HG02571 (cell line): ENCODE data around the gene SENP6.
"Not testable (repeated sequence)": the region's sequence is repeated elsewhere in the genome, so short reads cannot be mapped to it uniquely, and the experiment has no call there.

Experiments
- ATAC-seq: cut with Tn5 transposase; IDR thresholded peaks from one replicate; pipeline ENCODE4 v1.9.1; 2021; ENCODE audit warnings: mild to moderate bottlenecking, moderate library complexity; ENCODE audit not compliant: unreplicated experiment

SENP6 gene

DNA sequence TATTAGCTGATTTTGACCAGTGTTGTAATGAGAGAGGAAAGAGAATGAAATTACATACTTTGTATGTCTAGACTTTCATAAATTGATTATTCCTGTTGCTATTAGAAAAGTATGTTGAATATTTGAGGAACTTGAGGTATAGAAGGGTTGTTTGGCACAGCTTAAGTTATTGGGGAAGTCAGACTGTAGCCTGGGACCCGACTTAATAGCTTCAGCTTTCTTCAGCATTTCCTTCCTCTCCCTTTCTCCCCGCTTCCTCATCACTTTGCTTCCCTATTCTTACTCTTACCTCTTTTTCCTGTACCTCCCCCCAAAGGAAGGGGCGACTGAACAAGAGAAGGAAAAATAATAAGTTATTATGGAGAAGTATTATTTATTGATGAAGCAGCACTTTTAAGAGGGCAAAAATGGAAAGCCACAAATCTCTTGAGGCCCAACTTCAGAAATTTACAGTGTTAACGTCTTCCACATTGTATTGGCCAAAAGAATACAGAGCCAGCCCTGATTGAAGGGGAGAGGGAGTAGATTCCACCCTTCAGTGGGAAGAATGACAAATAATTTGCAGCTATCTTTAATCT, 7.4 kb downstream of the SENP6 start:
- ATAC-seq, result no peak

DNA sequence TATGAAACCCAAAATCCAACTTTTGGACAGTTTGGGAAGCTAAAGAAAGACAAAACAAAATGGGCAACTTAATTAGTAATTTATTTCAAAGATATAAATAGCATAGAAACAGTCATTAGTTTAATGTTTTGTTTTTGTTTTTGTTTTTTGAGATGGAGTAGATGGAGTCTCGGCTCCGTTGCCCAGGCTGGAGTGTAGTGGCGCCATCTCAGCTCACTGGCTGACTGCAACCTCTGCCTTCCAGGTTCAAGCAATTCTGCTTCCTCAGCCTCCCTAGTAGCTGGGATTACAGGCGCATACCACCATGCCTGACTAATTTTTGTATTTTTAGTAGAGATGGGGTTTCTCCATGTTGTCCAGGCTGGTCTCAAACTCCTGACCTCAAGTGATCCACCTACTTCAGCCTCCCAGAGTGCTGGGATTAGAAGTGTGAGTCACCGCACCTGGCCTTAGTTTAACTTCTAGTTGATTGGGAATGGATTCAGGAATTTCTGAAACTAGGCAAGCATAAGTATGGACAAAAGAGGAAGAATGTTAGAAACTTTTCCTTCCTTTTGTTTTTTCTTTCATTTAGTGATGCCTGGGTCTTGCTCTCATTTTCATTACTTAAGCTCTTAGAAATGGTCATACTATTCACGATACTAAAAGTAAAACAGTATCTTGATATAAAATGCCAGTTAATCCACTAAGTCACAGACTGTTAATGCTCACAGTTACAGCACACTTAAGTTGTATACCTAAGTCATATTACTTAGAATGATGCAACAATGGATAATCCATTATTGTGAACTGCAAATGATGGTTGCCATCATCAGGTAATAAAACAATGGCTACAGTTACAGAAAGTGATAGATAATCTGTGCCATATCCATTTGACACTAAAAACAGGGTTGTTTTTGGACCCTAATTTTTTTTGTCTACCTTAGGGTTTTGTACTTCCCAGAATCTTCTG, 8.2 kb downstream of the SENP6 start:
- ATAC-seq, result no peak

DNA sequence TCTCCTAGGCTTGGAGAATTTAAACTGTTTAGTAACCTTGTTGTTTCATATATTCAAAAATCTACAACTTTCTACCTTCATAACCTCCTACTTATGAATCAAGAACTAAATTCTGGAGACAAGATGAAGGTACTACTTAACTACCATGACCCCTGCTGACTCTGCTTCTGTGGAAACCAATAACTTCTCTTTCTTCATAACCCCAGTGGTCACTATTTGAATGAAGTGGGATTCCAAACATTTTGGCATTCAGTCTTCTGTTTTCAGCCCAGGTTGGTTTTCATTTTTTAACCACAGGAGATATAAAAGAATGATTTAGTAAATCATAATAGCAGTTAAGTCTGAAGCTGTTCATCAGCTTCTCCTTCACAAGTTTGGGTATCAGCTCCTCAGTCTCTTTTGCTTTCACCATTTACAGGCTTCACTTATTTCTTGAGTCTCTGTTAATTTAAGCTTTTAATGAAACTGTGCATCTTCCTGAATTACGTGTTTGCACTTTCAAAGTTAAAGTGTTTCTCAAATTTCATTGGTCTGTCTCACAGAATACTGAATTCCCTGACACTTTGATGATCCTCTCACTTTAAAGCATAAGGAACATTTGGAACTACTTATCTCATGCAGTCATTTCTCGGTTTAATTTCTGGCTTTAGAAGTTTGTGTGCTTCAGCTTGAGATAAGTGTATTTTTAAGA, 9.5 kb downstream of the SENP6 start:
- ATAC-seq, result no peak

DNA sequence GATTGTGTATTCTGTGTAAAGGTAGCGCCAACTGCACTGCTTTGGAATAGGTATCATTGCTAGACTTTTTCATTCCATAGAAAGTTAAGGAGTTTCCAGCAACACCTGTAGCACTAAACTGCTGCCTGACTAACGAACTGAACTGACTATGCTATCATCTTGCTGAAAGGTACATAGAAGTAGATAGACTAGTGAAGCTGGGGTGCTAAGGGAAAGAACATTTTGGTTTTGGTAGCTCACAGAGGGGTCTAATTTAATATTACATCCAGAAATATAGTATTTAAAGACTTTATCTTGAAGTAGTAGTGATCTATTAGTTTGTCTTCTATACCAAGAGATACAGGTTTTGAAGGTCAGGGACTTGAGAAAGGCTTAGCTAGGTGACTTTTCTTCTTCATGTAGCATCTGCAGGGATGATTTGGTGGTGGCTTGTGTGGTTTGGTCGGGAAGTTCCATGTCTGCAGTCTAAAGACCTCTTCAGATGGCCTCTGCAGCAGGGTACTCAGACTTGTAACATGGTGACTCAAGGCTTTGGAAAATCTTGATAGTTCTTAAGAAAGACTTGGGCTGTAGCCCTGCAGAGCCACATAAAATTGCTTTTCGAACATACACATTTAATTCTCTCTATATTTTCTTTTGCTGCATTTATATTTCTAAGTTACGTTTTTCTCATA, 10.2 kb downstream of the SENP6 start:
- no peak for ATAC-seq

DNA sequence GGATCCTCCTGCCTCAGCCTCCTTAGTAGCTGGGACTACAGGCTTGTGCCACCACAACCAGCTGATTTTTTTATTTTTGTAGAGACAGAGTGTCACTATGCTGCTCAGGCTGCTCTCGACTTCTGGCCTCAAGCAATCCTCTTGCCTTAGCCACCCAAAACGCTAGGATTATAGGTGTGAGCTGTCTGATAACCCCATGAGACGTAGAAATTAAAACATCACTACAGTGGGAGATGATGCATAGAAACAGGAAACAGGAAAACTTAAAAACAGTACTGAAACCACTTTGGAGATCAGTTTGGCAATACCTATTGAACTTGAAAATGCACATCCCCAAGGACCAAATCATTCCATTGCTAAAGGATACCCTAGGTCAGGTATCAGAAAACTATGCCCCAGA, 10.8 kb downstream of the SENP6 start:
- ATAC-seq, result no peak

DNA sequence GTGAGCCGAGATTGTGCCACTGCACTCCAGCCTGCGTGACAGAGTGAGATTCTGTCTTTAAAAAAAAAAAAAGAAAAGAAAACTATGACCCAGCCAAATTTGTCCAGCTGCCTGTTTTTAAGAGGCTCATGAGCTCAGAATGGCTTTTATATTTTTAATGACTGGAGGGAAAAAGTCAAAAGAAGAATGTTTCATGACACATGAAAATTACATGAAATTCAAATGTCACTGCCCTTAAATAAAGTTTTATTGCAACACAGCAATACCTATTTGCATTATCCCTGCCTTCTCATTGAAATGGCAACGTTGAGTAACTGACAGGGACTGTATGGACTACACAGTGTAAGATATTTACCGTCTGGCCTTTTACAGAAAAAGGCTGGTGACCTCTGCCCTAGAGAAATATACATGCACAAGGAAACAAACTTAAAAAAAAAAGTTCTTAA, 11.4 kb downstream of the SENP6 start:
- no peak for ATAC-seq

DNA sequence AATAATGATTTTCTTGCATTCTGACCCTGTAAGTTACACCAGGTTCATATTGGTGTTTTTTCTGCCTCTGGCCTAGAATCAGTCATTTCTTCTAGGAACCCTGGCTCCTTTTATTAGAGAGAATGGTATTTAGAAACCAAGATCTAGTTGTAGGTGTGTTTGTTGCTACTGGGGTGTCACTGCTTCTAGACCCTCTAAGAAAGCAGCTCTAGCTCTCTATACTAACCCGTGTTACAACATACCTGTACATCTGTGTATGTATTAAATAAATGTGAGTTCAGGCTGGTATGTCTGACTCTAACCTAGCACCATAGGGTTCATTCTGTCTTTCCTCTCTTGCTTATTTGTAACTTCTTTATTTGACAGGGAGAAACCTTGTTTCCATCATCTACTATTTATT, 16.8 kb downstream of the SENP6 start:
- no peak for ATAC-seq

DNA sequence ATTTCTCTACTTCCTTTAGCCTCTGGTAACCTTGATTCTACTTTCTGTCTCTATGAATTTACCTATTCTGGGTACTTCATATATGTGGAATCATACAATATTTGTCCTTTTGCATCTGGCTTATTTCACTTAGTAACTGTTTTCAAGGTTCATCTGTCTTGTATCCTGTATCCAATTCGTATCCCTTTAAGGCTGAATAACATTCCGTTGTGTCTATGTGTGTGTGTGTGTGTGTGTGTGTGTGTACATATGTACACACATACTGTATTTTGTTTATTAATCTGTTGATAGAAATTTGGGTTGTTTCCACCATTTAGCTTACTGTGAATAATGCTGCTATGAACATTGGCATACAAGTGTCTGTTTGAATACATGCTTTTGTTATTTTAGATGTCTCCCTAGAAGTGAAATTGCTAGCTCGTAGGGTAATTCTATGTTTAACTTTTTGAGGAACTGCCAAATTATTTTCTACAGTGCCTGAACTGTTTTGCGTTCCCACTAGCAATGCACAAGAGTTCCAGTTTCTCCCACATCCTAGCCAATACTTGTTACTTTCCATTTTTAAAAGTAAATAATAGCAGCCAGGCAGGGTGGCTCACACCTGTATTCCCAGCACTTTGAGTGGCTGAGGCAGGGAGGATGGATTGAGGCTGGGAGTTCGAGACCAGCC, 17.7 kb downstream of the SENP6 start:
- ATAC-seq, result no peak

DNA sequence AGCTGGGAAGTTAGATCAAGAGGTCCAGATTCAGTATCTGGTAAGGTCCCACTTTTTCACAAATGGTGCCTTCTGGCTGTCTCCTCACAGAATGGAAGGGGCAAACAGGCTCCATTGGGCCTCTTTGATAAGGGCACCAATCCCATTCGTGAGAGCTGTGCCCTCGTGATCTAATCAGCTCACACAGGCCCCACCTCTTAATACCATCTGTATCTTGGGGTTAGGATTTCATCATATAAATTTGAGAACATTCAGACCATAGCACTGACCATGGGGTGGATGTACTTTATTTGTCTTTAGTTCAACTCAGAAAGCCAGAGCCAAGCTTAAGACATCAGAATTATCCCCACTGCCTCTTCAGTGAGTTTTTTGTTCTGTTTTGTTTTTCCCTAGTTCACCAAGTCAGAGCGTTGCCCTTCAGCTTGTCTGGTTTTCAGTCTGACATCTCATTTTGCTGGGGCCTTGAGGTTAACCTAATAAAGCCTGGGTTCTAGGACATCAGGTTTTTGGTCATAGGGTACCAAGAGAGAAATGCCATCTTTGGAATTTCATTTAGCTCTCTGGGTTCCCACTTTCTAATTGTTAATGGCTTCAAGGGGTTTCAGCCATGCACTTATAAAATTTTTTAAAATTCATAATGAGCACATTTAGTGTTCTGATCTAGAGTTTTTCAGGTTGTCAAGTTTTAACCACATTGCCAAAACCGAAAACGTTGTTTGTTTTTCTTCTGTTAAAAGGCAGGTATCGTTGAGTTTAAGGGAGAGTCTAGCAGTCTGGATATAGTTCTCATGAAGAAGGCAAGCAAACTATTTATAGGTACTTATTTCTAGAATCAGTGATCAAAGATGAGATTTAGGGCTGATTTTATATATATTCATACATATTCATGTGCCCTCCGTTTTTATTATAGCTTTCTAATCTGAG, 19.0 kb downstream of the SENP6 start:
- ATAC-seq, result no peak

DNA sequence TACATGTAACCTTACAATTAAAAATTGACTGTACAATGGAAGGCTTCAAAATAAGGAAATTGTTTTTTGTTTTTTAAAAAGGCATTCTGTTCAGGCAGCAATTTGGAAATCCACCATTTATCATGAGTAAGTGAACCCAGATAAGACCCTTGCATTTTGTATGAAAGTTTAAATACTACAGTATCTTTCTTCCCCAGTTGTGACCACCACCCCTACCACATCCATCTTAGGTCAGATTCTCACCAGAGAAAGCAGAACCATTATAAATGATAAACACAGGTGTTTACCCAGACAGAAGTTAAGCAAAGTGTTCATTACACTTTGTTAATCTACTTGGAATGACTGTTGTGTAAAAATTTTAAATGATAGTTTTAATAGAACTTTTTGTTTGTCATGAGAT, 20.2 kb downstream of the SENP6 start:
- ATAC-seq, result no peak

DNA sequence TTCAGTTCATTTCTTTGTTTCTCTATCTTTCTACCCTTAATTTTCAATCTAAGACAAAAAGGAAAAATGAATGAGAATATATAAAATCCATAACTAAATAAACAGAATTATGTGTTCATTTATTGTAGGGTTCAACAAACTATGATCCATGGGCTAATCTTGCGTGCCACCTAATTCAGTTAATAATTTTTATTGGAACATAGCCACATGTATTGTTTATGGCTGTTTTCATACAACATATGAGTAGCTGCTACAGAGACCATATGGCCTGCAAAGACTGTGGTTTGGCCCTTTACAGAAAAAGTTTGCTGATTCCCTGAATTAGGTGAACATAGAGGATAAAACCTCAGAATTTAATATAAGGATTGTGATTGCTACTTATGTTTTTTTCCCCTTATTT, 21.8 kb downstream of the SENP6 start:
- ATAC-seq, result no peak

DNA sequence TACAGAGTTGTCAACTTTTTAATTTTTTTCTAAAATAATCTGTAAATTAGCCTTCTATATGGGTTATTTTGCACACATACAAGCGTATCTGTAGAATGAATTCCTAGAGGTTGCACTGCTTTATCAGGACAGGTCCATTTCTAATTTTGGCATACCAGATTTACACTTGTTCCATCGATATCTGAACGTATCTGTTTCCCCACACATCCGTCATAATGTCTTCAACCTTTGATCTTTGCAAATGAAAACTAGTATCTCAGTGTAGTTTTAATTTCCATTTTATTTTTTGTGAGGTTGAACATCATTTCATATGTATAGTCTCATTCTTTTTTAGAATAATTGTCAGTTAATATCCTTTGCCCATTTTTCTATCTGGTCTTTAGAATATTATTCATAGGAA, 22.7 kb downstream of the SENP6 start:
- no peak for ATAC-seq

DNA sequence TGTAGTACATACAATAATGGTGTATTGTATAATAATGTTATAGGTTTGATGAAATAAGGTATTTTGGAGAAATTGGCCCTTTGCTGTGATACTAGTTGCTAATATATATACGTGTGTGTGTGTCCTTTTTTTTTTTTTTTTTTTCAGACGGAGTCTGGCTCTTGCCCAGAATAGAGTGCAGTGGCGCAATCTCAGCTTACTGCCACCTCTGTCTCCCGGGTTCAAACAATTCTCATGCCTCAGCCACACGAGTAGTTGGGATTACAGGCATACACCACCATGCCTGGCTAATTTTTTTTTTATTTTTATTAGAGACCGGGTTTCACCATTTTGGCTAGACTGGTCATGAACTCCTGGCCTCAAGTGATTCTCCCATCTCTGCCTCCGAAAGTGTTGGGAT, 23.3 kb downstream of the SENP6 start:
- ATAC-seq, result no peak

DNA sequence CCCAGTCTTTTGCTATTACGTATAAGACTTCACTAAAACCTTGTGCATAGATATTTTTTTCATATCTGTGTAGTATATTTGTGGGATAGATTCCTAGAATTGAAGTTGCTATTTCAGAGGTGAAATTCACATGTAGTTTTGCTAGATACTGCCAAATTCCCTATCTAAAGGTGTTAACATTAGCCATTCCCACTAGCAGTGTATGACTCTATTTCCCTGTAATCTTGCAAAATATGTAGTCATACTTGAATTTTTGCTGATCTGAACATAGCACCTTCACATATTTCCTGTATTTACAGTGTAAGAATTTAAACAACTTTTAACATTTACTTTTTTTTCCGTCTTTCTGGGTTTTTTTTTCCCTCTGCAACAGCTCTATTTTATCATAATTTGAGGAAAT, 24.9 kb downstream of the SENP6 start:
- ATAC-seq, result no peak

DNA sequence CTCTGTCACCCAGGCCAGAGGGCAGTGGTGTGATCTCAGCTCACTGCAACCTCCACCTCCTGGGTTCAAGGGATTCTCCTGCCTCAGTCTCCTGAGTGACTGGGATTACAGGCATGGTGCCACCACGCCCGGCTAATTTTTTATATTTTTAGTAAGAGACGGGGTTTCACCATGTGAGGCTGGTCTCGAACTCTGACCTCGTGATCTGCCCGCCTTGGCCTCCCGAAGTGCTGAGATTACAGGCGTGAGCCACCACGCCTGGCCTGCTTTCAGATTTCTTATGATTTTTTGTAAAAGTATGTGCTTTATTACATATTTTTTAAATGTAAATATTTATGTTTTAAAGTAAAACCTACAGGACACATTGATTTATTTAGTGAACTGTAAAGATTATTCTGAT, 26.0 kb downstream of the SENP6 start:
- ATAC-seq, result not testable (repeated sequence)

DNA sequence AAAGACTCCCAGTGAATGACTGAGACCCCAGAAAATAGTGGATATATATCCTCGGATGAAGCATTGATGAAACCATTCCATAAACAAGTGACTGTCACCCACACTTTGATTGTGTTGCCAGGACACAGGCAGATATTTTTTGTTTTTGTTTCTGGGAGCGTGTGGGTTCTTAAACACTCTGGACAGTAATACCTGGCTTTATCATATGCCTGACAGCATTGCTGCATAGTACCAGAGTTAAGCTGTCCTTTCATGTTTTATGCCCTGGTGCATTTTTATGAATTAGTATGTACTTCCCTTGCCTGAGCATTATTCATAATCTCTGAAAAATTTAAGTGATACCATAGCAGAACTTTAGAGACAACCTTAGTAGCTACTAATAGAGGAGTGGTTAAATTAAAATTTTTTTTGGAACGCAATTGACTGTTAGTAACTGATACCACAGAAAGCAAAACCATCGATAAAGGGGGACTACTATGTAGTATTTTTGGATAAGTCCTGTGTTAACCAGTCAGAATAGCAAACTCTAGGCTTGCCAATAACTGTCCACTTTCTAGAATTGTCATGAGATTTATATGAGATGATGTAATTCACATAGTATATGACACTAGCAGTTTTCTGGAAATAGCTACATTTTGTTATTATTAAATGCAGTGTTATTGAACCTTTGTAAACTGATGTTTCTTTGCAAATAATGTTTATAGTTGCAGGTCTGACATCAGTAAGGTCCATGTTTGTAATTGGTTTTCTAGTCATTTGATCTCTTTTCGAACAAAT, 30.4 kb downstream of the SENP6 start:
- no peak for ATAC-seq

DNA sequence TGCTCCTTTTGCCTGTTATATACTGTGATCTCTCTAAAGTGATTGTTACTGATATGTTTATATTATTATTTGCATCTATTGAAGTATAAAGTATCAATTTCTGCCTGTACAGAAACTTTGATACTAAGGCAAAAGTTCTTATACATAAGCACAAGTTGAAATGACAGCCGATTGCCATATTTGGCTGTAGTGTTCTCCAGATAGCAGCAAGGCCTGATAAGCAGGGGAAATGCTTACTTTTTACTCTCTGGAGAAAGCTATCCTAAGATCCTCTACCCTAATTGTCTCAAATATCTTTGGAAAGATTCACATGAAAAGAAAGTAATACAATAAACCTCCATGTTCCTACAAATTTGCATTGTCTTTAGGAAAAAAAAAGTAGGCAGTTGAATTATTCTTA, 31.4 kb downstream of the SENP6 start:
- no peak for ATAC-seq

DNA sequence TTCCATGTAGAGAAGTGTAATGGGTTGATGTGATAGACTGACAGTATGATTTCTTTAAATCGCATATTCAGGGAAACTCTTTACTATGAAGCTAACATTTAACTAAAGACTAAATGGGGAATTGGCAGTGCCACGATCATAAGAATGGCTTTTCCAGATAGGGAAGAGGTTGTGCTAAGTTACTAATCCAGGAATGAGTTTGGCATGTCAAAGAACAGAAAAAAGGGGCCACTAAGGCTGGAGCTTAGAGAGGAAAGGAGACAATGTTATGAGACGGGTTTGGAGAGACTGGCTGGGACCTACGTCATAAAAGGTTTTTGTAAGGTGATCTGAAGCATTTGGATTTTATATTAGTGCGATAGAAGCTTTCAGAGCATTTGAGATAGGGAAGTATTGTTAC, 40.6 kb downstream of the SENP6 start:
- no peak for ATAC-seq

DNA sequence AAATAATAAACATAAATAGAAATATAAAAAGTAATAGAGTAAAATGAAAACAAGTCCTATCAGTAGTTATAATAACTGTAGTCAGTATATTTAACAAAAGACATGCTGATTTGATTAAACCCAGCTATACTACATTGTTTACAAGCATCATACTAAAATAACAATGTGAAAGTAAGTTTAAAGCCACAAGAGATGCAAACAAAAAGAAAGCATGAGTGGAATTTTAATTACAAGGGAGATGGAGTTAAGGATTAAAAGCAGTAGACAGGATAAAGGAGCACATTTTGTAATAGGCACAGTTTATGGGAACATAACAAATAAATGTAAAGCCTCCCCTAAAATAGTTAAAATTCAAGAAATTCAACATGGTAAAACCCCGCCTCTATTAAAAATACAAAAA, 41.5 kb downstream of the SENP6 start:
- ATAC-seq, result no peak
